Measurements from ENCODE around the gene ZNF608. TPM values are rescaled to one million over a fixed set of nuclear protein-coding genes. Genes with fewer than 3 reads are reported as not detected.

Gene ZNF608
- total RNA-seq, 1 experiment from 2014 or later = 1.8 TPM

DNA sequence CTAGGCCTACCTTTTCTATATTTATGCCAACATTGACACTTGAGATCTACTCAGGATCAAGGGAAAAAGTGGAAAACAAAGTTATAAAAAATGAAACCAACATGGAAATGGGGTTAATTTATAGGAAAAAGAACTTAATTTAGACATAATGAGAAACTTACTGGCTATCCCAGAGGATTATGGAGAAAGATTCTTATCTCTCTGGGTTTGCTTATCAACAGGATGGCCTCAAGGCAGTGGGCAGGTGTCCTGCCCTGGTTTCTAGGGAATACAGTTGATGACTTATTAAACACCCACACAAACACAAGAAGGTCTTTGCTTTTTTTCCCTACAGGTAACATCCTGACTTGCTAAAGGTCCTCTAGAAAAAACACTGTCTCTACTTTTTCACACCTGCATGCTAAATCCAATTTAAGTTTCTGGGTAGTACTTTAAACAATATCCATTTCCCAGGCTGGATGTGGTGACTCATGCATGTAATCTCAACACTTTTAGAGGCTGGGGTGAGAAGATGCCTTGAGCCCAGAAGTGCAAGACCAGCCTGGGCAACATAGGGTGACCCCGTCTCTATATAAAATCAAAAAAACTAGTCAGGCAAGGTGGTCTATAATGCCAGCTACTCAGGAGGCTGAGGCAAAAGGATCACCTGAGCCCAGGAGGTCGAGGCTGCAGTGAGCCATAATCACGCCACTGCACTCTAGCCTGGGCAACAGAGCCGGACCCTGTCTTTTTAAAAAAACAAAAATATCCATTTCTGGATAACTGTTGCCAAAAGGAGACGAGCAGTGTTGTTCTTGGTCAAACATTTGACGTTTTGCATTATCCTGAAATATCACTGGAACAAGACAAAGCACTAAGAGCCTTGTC lies 6.6 kb upstream of the ZNF608 start:
- no peak for DNase-seq (ENCODE audit: low spot score)

DNA sequence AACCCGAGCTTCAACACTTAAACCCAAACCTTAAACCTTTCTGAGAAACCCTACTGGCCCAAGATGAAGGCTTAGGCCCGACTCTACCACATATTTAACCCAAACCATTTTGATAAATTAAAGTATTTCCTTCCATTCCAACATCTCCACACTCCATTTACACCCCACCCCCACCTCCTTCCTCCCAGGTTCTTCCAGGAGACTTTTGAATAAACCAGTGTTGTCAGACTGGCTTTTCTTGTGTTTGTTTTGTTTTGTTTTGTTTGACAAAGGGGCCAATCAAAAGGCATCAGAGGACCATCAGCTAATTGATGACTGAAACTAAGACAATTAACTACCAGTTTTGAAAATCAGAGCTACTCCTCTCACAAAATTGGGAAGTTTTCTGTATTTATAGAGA lies 4.6 kb upstream of the ZNF608 start:
- no peak for DNase-seq (ENCODE audit: low spot score)

DNA sequence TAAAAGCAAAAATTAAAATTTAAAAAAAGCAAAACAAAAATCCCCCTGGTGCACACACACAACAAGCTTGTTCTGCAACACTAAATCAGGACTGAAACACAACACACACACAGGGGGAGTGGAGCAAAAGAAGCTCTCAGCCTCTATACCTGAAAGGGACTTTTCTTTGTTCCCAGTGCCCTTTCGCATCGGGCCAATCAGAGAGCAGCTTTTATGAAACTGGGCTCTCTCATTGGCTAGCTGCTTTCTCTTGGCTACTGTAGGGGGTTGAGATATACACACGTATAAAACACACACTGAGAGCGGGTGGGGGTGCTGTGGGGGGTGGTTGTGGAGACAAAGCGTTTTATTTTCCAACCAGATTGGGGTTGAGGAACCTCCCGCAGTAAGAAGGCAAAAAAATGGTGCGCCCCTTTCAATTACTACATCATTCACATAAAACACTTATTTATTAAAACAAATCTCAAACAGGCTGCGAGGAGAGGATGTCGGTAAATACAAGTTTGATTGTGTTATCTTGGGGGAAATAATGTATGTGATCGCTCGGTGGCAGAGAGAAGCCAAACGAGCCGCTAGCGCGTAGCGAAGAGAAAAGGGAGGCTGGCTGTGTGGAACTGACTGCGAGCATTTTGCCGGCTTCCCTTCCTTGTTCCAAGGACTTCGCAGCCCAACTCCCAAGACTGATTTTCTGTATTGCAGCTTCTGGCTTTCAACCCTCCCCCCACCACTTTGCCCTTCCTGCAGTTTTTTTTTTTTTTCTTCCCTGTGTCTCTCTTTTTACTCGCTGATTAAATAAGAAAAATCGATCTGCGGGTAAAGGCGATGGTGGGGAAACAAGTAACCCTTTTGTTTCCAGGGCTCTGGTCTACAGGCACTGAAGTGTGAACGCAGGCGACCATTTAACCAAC lies 2.5 kb upstream of the ZNF608 start:
- peak; percentile 91 for DNase-seq (ENCODE audit: low spot score)

DNA sequence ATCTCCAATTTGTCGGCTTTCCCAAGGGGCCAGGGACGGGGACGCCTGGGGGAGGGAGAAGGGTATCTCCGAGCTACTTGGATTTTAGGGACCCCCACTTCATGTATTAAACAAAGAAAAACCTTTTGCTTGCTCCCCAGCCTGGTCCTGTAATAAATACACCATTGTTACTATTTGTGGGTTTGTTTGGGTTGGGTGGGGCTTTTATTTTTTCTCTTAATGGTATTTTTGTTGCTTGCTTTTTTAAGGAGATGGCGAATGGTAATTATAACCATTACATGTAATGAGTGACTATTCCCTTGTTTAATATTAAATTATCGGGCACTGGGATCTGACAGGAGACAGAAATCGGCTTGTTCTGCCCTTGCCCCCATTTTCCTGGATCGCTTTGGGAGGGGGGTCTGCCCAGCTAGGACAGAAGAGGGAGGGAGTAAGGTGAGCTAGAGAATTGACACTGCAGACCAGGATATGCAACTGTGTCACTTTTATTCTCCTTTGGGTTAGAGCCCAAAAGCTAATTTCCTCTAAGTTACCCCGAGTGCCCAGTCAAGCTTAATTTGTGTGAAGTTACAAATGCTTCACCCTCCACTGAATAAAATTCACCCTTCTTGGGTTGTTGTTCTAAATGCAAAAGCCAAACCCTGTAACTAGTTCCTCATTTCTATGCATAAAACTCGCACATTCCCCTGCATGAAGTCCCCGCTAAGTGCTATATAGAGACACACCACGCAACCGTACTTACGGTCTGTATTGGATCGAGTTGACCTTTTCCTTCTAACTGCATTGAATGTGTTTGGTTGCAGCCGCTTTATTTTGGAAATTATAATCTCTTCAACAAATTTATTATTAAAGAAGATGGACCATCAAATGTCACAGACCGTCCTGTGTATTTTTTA lies 1.6 kb upstream of the ZNF608 start:
- DNase-seq (ENCODE audit: low spot score) = no peak

DNA sequence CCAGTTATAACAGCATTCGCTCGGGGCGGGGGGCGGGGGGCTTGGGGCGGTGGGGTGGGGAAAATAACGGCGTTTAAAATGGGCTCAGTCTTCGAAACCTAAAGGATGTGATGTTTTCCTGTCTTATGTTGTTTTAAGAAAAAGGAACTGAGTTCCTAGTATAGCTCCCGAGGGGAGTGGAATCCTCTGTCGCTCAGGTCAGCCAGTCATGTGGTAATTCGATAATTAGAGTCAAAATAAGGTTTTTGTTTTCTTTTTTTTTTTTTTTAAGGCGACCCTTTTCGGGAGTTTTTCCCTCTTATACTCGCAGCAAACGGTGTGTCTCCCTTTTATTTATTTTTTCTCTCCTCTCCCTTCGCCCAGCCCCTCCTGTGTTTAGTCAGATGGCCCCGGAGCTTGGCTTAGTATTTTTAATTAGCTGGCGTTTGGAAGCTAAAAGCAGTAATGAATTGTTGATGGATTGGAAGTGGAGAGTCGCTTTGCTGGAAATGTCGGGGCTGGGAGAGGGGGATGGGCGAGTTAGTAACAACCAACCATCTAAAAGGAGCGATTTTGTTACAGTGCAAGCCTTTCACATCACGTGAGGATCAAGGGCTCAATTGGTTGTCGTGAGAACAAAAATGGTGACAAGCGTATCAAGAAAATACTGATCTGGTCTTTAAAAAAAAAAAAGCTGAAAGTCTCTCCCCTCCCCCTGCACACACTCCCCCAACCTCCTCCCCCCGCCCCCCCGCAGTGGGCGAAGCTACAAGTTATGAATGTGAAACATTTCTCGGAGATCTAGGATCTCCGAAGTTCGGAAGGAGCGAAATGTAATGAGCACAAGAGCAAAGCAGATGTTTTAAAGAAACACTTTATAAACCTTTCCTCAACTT lies 714 bp upstream of the ZNF608 start:
- DNase-seq (ENCODE audit: low spot score) = peak; percentile 57

DNA sequence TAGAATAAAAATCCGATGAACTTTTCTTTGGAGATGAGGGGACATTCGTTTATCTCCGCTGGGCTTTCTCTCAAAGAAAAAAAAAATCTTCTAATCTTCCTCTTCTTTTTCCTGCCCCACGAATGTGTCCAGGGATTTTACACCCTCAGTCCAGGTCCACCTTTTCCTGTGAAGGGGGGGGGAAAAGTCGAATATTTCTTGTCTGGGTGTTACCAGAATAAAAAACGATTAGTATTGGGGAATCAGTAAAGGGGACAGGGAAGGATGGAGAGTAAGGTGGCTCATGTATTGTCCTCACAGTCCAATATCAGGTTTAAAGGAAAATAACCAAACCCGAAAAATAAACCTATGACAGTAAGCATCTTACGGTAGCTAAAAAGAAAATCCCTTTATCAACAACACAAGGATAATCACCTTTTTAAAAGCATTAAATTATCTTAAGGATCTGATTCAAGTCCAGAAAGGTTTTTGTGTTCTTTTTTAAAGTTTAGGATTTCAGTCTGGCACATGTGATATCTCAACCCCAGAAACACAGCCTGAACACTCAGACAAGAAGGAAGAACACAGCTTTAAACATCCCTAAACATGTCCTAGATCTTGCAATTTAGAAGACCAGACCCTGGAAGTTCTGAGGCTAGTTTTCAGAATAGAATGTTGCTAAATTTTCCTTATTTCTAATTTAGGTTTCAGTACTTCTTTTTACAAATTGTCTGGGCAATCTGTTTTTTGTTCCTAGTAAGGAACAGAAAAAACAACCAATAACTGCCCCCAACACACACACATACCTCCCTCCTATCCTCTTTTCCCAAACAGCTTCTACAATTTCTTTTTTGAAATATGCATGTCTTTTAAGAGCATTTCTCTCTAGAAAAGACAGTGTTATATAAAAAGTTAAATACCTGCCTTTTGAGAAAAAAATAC lies 1.2 kb downstream of the ZNF608 start:
- DNase-seq (ENCODE audit: low spot score) = no peak

DNA sequence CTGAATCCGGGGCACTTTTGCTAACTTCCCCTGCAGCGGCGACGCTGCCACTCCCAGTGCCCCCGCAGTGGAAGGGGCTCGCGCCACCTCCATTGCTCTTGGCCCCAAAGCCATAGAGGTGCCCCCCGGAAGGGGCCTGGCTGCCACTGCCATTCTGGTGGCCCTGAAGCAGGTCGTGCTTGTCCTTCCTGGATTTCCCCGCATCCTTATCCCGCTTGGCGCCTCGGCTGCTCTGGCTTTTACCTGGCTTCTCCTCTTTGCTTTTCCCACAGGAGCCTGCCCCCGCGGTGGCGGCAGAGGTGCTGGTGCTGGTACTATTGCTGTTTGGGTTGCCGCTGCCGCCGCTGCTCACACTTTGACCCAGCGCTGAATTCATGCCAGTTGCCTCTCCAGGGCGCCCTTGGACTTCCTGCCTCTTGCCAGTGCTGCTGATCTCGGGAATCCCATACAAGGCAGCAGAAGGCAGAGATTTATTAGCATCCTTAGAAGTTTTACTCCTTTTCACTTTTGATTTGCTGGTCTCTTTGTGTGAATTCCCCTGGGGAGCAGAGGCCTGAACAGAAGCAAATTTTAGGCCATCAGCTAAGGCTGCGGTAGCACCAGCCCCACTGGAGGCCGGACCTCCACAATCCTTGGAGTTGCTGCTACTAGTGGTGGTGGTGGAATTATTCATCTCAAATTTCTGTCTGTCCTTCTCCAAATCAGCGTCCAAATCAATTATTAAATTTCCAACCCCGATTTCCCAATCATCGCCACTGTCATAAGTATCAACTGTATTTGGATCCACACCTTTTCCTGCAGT lies 2.1 kb downstream of the ZNF608 start:
- DNase-seq (ENCODE audit: low spot score) = no peak

DNA sequence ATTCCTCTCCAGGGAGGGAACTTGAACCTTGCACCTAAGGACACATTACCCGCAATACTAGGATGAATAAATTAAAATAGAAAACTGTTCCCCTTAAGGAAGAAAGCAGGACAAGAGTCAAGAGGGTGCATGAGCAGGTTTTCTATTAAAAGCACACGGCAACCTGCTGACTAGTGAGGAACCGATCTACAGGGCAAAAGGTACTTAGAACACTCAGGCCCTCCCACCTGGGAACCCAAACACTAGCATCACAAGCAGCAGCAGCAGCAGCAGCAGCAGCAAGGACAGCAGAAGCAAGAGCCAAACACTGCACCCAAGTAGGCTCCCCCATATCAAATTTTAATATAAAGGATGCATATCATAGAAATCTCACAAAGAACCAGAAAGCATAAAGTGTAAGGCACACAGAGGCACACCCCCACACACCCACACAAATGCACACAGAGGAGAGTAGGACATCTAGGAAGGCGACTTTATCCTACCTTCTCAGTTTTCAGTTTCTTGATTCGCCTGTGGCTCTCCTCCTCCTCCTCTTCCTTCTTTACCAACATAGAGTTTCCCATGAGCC lies 2.8 kb downstream of the ZNF608 start:
- no peak for DNase-seq (ENCODE audit: low spot score)

DNA sequence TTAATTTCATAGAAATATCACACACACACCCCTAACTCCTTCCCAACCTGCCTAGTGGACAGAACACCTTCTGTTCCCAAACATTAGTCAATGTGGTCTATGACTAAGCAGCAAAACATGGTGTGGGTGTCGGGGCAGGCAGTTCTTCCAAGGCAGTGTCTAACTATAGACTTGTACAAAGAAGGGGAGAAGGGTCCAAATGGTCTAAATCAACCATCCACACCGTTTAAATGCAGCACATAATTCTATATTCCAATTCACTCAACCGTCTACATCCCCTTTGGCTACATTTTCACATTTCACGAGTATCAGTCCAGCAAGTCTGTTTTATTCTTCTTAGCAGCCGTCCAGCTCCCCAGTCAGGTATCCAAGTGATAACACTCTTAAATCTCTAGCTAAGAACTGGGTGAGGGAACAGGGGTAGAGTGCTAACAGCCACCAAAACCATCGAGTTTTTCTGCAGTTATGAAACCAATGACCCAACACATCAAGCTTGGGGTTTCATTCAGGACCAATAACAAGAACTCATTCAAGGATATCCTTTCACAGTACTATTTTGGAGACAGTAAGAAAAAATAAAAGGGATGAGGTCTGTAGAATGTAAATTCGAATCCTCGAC lies 3.3 kb downstream of the ZNF608 start:
- DNase-seq (ENCODE audit: low spot score) = peak; percentile 86

DNA sequence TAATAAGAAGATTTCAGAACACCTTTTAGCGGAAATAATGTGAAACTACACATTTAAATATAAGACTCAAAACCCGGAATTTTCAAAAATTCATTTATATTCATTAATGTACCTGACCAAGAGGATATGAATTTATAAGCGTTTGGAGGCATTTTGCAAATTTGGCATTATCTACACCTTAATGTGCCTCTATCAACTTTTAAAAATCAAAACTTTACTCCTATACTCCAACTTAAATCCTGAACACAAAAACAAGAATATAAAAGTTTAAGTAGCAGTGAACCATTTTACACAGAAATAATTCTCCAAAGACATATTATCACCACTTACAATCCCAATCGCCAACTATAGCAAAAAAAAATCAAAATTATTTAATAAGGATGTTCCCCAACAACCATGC lies 3.9 kb downstream of the ZNF608 start:
- no peak for DNase-seq (ENCODE audit: low spot score)

DNA sequence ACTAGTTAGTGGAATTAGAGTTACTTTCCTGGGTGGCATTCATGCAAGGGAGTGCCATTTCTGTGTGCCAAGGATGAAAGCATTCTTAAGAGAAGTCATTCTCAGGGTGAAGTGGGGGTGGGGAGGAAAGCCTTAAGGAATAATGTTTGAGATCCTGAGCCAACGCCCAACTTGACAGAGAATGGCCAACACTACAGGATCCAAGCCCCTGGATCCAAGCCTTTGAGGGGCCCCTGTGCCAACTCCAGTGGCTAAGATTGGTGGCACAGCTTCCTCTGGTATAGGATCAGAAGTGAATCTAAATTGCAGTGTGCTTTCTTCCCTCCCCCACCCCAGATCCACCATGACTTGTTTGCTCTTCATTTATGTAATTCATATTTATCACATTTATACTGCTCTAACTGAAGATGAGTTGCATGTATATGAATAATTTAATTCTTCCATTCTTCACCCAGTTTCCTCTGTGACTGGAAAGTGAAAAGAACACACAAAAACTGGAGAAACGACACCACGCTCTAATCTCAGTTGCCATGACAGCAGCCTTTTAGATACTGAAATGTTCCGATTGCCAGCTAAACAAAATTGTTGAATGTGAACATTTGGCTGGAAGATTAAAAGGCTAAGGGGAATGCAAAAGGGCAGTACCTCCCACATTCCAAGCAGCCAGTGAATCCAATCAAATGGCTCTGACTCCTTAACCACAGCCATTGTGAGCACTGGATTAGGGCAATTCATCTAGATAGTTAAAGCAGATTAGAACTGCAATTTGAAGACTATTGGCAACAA lies 4.5 kb downstream of the ZNF608 start:
- DNase-seq (ENCODE audit: low spot score) = peak; percentile 96

DNA sequence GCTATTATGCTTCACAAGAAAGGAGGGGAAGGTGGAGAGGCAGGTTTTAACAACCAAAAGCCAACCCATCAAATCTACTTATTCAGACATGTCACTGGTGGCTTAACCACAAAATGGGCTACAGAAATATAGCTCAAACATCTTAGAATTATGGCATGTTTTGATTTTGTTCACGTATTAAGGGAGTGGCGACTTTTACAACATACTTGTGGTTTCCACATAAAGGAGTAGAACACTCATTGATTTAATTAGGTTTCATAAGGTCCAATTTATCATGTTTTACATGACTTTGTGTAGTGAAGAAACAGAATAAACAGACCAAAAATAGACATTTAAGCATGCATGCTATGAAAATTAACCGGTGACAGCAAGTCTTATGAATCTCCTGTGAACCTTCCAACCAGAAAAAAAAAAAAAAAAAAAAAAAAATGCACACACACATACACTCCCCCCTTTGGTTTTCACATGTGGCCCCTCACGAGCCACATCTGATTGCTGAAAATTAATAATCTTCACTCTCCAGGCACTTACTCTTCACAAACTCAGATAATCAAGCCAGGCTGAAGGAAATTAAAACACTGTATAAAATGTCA lies 5.4 kb downstream of the ZNF608 start:
- peak; percentile 80 for DNase-seq (ENCODE audit: low spot score)

DNA sequence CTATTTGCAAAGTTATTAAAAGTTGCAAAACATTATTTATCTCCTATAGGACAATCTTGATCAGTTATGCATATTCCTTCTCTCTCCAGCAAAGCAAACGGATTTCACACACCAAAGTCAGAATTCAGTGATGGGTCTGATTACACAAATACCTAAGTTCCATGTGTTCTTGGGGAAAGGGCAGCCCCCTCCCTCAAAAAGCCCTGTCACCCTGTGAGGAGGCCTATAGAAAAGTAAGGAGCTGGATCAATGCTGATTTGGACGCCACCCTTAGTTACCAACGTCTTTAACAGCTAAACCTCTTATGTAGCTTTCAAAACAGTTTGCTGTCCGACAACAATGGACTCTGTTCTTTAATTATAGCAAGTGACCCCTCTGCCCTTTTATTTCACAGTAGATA lies 6.4 kb downstream of the ZNF608 start:
- no peak for DNase-seq (ENCODE audit: low spot score)

DNA sequence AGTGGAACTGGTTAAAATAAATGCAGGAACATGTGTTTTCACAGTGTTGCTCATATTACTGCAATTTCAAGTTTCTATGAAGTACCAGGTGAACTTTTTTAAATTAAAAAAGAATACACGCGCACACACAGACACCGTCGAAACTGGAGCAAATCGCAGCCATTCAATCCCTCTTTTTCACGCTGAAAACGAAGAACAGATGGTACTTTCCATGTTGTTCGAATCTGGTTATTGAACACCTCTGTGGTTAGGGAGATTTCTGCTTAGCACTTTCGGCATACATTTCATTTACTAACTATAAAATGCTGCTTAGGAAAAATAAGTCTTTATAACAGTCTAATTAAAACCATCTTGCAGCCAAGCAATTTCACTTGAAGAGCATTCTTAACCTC lies 6.8 kb downstream of the ZNF608 start:
- DNase-seq (ENCODE audit: low spot score) = no peak

DNA sequence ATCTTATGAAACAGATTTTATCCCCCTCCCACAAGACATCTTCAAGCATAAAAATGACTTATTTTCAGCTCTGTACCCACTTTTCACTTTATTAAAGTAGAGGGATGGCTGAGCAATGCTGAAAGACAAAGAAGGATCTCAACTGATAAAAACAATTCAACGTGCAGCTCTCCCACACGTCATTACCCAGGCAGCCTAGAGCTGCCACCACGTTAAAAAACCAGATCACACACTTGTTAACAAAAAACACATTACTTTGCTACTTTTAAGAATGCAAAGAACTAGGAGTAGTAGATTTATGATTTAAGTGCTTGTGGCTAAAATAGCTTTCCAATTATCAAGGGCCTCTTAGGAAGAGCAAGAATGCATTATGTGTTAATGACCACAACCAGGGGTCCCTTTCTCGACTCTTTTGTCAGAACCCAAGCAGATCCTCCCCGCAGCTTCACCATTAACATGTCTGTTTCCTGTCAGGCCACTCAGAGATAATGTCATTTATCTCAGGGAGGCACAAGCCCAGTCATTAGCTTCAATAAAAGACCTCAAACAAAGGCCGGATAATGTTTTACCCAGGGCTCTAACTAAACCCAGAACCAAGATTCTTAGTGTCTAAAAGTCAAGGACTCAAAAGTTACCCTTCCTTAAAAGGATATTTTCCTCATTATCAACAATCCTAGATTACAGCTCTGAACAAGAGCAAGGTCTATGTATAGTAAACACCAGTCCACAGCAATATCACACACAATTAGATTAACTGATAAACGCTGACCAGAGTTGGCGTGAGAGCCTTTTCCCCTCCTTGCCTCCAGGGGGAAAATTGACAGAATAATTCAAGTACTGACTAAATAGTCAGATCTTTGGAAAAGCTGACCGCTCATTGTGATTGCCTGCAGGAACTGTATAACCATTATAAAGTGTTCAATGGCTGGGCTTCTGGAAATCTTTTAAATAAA lies 7.5 kb downstream of the ZNF608 start:
- no peak for DNase-seq (ENCODE audit: low spot score)

DNA sequence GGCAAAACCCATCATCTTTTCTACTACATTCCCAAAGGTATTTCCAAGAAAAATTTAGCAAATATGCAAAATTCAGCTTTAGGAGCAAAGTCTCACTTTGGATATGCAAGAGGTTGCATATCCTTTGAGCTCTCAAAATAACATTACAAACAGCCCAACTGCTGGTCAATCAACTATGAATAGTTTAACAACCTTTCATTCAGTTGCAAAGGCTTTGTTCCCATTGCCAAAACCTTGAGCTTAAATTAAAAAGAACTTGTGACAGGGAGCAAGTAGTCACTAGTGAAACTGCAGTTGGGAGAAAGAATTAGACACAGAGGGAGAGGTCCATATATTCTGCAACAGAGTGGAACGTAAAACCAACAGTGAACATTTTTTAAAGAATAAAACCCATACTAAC lies 8.8 kb downstream of the ZNF608 start:
- DNase-seq (ENCODE audit: low spot score) = no peak
